Activated T-cell treated with anti-CD3 and anti-CD28 coated beads, Interleukin-2, amount 50 U/mL, for 72 hours (primary cell): ENCODE measurements around the gene APP. TPM values are rescaled to one million over a fixed set of nuclear protein-coding genes. Genes with fewer than 3 reads are reported as not detected.

ENCODE experiments used
- ATAC-seq, 2 donors: fragments of 150-1000 bp; cut with Tn5 transposase; replicated peaks in 1 of 2; 2 replicates each; pipeline ENCODE4 v1.10.0; 2021; ENCODE audit warnings: moderate library complexity in 2 of 2, mild to moderate bottlenecking in 1 of 2
- DNase-seq, 2 donors: peaks; one replicate each; pipeline ENCODE4 v3.0.0; 2021 to 2022; ENCODE audit warnings: mixed read lengths in 1 of 2
- H3K27ac Mint-ChIP-seq: one replicate; pipeline ENCODE4 v1.8.0; 2022; ENCODE audit warnings: mild to moderate bottlenecking, moderate library complexity, mixed read lengths
- H3K27me3 Mint-ChIP-seq: one replicate; pipeline ENCODE4 v1.8.0; 2022; ENCODE audit warnings: low read depth, mixed read lengths
- H3K36me3 Mint-ChIP-seq, 2 donors: one replicate each; pipeline ENCODE4 v1.8.0; 2022; ENCODE audit warnings: mixed read lengths in 2 of 2, mild to moderate bottlenecking in 1 of 2; ENCODE audit not compliant: insufficient read depth in 2 of 2
- H3K4me1 Mint-ChIP-seq: one replicate; pipeline ENCODE4 v1.8.0; 2022; ENCODE audit warnings: low read depth, mixed read lengths
- H3K4me3 Mint-ChIP-seq, 2 donors: one replicate each; pipeline ENCODE4 v1.8.0; 2022; ENCODE audit warnings: mild to moderate bottlenecking in 2 of 2, mixed read lengths in 2 of 2, moderate library complexity in 2 of 2
- H3K9me3 Mint-ChIP-seq, 2 donors: one replicate each; pipeline ENCODE4 v1.8.0; 2022; ENCODE audit warnings: mixed read lengths in 2 of 2
- total RNA-seq, 2 donors: library from RNA; stranded (reverse); gene quantifications; one replicate each; pipeline ENCODE4 v1.2.3, GENCODE V29; 2022

The APP gene
- total RNA-seq, 2 donors from 2014 or later: 37.2 to 45.0 TPM

GRCh38 chr21:25974964-25975363 lies 195.6 kb downstream of the APP start:
- H3K36me3 Mint-ChIP-seq: peaks cover 7 to 41% of the 10 kb centered on the region in 2 donors
- no peaks in the 10 kb centered on the region for H3K27me3 Mint-ChIP-seq
- H3K9me3 Mint-ChIP-seq: peaks cover 0 to 3% of the 10 kb centered on the region in 2 donors
- peaks cover 3% of the 10 kb centered on the region for H3K4me1 Mint-ChIP-seq
- no peak for ATAC-seq
- H3K4me3 Mint-ChIP-seq: no peak overlapping the region
- no peak for DNase-seq
- no peak overlapping the region for H3K27ac Mint-ChIP-seq

GRCh38 chr21:25970254-25970930 lies 200.2 kb downstream of the APP start:
- peaks cover 0 to 3% of the 10 kb centered on the region in 2 donors for H3K9me3 Mint-ChIP-seq
- no peak for DNase-seq
- H3K4me1 Mint-ChIP-seq: peaks cover 15% of the 10 kb centered on the region
- no peak overlapping the region for H3K4me3 Mint-ChIP-seq
- no peaks in the 10 kb centered on the region for H3K27me3 Mint-ChIP-seq
- peaks cover 6 to 39% of the 10 kb centered on the region in 2 donors for H3K36me3 Mint-ChIP-seq
- no peak for ATAC-seq
- no peak overlapping the region for H3K27ac Mint-ChIP-seq

- Mint-ChIP-seq H3K36me3 (peaks cover 3 to 25% of the 10 kb centered on the region in 2 donors), H3K4me1 (peaks cover 15% of the 10 kb centered on the region), H3K27ac (peak overlapping the region; percentile 66), H3K27me3 (no peaks in the 10 kb centered on the region), H3K9me3 (peaks cover 0 to 3% of the 10 kb centered on the region in 2 donors), H3K4me3 (peak overlapping the region in 1 of 2 donors; percentile 19)
- no peak for ATAC-seq
- no peak for DNase-seq
These were observed 202.6 kb downstream of the APP start for GRCh38 chr21:25967901-25968438.

GRCh38 chr21:25967181-25967900 lies 203.2 kb downstream of the APP start:
- H3K27ac Mint-ChIP-seq: peak overlapping the region; percentile 66
- H3K36me3 Mint-ChIP-seq: peaks cover 3 to 19% of the 10 kb centered on the region in 2 donors
- H3K4me1 Mint-ChIP-seq: peaks cover 15% of the 10 kb centered on the region
- ATAC-seq: peak; percentile 45 to 76
- no peaks in the 10 kb centered on the region for H3K27me3 Mint-ChIP-seq
- peak overlapping the region; percentile 19 to 20 for H3K4me3 Mint-ChIP-seq
- no peak for DNase-seq
- H3K9me3 Mint-ChIP-seq: peaks cover 0 to 3% of the 10 kb centered on the region in 2 donors

GRCh38 chr21:25965951-25966707 lies 204.4 kb downstream of the APP start:
- DNase-seq (no peak), ATAC-seq (no peak)
- H3K4me3 Mint-ChIP-seq: no peak overlapping the region
- peaks cover under 1 to 9% of the 10 kb centered on the region in 2 donors for H3K36me3 Mint-ChIP-seq
- peaks cover 15% of the 10 kb centered on the region for H3K4me1 Mint-ChIP-seq
- H3K27ac Mint-ChIP-seq: no peak overlapping the region
- no peaks in the 10 kb centered on the region for H3K27me3 Mint-ChIP-seq
- no peaks in the 10 kb centered on the region for H3K9me3 Mint-ChIP-seq

- peaks cover 15% of the 10 kb centered on the region for H3K4me1 Mint-ChIP-seq
- H3K36me3 Mint-ChIP-seq: peaks cover 0 to 5% of the 10 kb centered on the region in 2 donors
- H3K27ac Mint-ChIP-seq: no peak overlapping the region
- DNase-seq: no peak
- ATAC-seq: no peak
- H3K4me3 Mint-ChIP-seq: no peak overlapping the region
- no peaks in the 10 kb centered on the region for H3K9me3 Mint-ChIP-seq
- no peaks in the 10 kb centered on the region for H3K27me3 Mint-ChIP-seq
These were observed 205.6 kb downstream of the APP start for GRCh38 chr21:25964926-25965325.

GRCh38 chr21:25964015-25964414 lies 206.6 kb downstream of the APP start:
- Mint-ChIP-seq H3K27ac (no peak overlapping the region), H3K9me3 (no peaks in the 10 kb centered on the region), H3K36me3 (peaks cover 0 to 7% of the 10 kb centered on the region in 2 donors), H3K27me3 (no peaks in the 10 kb centered on the region), H3K4me3 (no peak overlapping the region), H3K4me1 (peaks cover 11% of the 10 kb centered on the region)
- ATAC-seq (no peak), DNase-seq (no peak)

GRCh38 chr21:25963181-25963580 lies 207.4 kb downstream of the APP start:
- Mint-ChIP-seq H3K36me3 (peaks cover 0 to 7% of the 10 kb centered on the region in 2 donors), H3K9me3 (no peaks in the 10 kb centered on the region), H3K27me3 (no peaks in the 10 kb centered on the region), H3K27ac (no peak overlapping the region), H3K4me3 (no peak overlapping the region), H3K4me1 (peaks cover 11% of the 10 kb centered on the region)
- DNase-seq: no peak
- no peak for ATAC-seq

GRCh38 chr21:25961042-25961441 lies 209.5 kb downstream of the APP start:
- no peak overlapping the region for H3K4me3 Mint-ChIP-seq
- DNase-seq (no peak), ATAC-seq (no peak)
- peaks cover 0 to 3% of the 10 kb centered on the region in 2 donors for H3K36me3 Mint-ChIP-seq
- H3K9me3 Mint-ChIP-seq: no peaks in the 10 kb centered on the region
- no peak overlapping the region for H3K27ac Mint-ChIP-seq
- no peaks in the 10 kb centered on the region for H3K27me3 Mint-ChIP-seq
- no peaks in the 10 kb centered on the region for H3K4me1 Mint-ChIP-seq

GRCh38 chr21:25960402-25960801 lies 210.2 kb downstream of the APP start:
- no peak for ATAC-seq
- H3K27ac Mint-ChIP-seq: no peak overlapping the region
- no peak for DNase-seq
- H3K4me3 Mint-ChIP-seq: no peak overlapping the region
- no peaks in the 10 kb centered on the region for H3K4me1 Mint-ChIP-seq
- peaks cover 0 to 3% of the 10 kb centered on the region in 2 donors for H3K36me3 Mint-ChIP-seq
- H3K27me3 Mint-ChIP-seq: no peaks in the 10 kb centered on the region
- H3K9me3 Mint-ChIP-seq: no peaks in the 10 kb centered on the region

GRCh38 chr21:25959799-25960198 lies 210.8 kb downstream of the APP start:
- ATAC-seq (no peak), DNase-seq (no peak)
- no peaks in the 10 kb centered on the region for H3K9me3 Mint-ChIP-seq
- no peaks in the 10 kb centered on the region for H3K27me3 Mint-ChIP-seq
- peaks cover 0 to 3% of the 10 kb centered on the region in 2 donors for H3K36me3 Mint-ChIP-seq
- no peaks in the 10 kb centered on the region for H3K4me1 Mint-ChIP-seq
- no peak overlapping the region for H3K4me3 Mint-ChIP-seq
- H3K27ac Mint-ChIP-seq: no peak overlapping the region

GRCh38 chr21:25956993-25957714 lies 213.4 kb downstream of the APP start:
- ATAC-seq (no peak), DNase-seq (no peak)
- Mint-ChIP-seq H3K36me3 (peaks cover 0 to 5% of the 10 kb centered on the region in 2 donors), H3K4me1 (no peaks in the 10 kb centered on the region), H3K27ac (no peak overlapping the region), H3K9me3 (no peaks in the 10 kb centered on the region), H3K4me3 (no peak overlapping the region), H3K27me3 (no peaks in the 10 kb centered on the region)
